HL-60 (cell line): ENCODE measurements around the gene FBRS.

Experiments
- DNase-seq, 2 experiments: peaks; one replicate each; pipeline ENCODE4 v3.0.0-alpha.2; 2010 to 2020; ENCODE audit warnings: low read depth in 1 of 2, low spot score in 1 of 2
- H3K27ac ChIP-seq: fragments of 250-450 bp; sonication (Bioruptor Pico); replicated peaks from 2 replicates; pipeline ENCODE4 v1.5.1; 2020; ENCODE audit warnings: mild to moderate bottlenecking, moderate library complexity
- H3K27me3 ChIP-seq: fragments of 250-450 bp; sonication (Bioruptor Pico); 2 replicates; pipeline ENCODE4 v1.5.1; 2021; ENCODE audit warnings: mild to moderate bottlenecking, moderate library complexity; ENCODE audit not compliant: insufficient read depth, poor library complexity, severe bottlenecking
- H3K4me3 ChIP-seq: replicated peaks from 2 replicates; pipeline ENCODE4 v1.5.1; 2011; ENCODE audit warnings: mild to moderate bottlenecking, control low read depth, low read length; ENCODE audit not compliant: insufficient read depth
- GABPA ChIP-seq: IDR thresholded peaks from 2 replicates; pipeline ENCODE4 v1.6.1; 2012; ENCODE audit warnings: low read depth
- POLR2AphosphoS5 ChIP-seq: IDR thresholded peaks from 2 replicates; pipeline ENCODE4 v1.6.1; 2012; ENCODE audit warnings: low read depth
- SPI1 ChIP-seq: IDR thresholded peaks from 2 replicates; pipeline ENCODE4 v1.6.1; 2012; ENCODE audit warnings: low read depth, mild to moderate bottlenecking, borderline replicate concordance
- TF ChIP-seq, protein P1 (sequence below): IDR thresholded peaks from one replicate; pipeline ENCODE4 v1.5.1; 2011; ENCODE audit warnings: low read length, control low read depth, inconsistent platforms; ENCODE audit not compliant: insufficient read depth
- TF ChIP-seq, protein P2 (sequence below): IDR thresholded peaks from 2 replicates; pipeline ENCODE4 v1.6.1; 2012; ENCODE audit warnings: low read depth; ENCODE audit not compliant: insufficient replicate concordance

FBRS gene

DNA sequence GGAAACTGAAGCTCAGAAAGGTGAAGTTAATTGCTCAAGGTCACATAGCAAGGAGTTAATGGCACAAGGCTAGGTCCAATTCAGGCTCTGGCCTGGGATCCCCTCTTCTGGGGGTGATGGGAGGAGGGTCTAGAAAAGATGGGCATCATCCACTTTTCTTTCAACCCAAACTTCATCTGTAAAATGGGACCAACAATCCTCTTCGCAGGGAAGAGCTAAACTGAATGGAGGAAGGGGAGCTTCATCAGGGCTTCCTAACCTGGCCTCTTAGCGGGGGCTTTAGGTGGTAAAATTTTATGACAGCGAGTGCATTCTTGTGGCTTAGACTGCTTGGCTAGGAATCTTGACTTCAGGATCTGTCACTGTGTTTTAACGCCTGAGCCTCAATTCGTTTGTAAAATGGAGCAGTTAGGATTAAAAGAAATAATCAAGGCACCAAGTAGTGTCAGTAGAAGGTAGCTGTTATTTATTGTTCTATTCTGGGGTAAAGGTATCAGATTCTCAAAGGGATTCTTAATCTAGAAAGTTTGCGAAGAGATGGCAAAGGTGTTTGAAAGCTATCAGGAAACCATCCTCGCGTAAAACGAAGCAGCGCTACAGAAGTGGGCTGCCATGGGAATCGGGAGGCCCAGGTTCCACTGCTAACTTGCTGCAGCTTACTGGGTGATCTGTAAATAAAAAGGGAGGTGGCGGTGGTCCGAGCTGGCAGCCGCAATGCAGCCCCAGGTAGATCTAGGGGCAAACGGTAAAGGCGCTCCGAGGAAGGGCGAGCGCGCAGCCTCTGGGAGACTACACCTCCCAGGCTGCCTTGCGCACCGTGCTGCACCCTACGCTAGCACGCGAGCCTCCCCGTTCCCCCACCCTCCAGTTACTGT lies 39.3 kb downstream of the FBRS start:
- H3K27me3 ChIP-seq: no peaks in the 10 kb centered on the region
- TF ChIP-seq POLR2AphosphoS5: no peak
- TF ChIP-seq GABPA: no peak
- TF ChIP-seq SPI1: no peak
- TF ChIP-seq, protein P1, sequence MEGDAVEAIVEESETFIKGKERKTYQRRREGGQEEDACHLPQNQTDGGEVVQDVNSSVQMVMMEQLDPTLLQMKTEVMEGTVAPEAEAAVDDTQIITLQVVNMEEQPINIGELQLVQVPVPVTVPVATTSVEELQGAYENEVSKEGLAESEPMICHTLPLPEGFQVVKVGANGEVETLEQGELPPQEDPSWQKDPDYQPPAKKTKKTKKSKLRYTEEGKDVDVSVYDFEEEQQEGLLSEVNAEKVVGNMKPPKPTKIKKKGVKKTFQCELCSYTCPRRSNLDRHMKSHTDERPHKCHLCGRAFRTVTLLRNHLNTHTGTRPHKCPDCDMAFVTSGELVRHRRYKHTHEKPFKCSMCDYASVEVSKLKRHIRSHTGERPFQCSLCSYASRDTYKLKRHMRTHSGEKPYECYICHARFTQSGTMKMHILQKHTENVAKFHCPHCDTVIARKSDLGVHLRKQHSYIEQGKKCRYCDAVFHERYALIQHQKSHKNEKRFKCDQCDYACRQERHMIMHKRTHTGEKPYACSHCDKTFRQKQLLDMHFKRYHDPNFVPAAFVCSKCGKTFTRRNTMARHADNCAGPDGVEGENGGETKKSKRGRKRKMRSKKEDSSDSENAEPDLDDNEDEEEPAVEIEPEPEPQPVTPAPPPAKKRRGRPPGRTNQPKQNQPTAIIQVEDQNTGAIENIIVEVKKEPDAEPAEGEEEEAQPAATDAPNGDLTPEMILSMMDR: no peak
- TF ChIP-seq, protein P2, sequence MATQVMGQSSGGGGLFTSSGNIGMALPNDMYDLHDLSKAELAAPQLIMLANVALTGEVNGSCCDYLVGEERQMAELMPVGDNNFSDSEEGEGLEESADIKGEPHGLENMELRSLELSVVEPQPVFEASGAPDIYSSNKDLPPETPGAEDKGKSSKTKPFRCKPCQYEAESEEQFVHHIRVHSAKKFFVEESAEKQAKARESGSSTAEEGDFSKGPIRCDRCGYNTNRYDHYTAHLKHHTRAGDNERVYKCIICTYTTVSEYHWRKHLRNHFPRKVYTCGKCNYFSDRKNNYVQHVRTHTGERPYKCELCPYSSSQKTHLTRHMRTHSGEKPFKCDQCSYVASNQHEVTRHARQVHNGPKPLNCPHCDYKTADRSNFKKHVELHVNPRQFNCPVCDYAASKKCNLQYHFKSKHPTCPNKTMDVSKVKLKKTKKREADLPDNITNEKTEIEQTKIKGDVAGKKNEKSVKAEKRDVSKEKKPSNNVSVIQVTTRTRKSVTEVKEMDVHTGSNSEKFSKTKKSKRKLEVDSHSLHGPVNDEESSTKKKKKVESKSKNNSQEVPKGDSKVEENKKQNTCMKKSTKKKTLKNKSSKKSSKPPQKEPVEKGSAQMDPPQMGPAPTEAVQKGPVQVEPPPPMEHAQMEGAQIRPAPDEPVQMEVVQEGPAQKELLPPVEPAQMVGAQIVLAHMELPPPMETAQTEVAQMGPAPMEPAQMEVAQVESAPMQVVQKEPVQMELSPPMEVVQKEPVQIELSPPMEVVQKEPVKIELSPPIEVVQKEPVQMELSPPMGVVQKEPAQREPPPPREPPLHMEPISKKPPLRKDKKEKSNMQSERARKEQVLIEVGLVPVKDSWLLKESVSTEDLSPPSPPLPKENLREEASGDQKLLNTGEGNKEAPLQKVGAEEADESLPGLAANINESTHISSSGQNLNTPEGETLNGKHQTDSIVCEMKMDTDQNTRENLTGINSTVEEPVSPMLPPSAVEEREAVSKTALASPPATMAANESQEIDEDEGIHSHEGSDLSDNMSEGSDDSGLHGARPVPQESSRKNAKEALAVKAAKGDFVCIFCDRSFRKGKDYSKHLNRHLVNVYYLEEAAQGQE: no peak
- no peak for DNase-seq
- peak overlapping the region; percentile 31 for H3K4me3 ChIP-seq
- H3K27ac ChIP-seq: peak overlapping the region; percentile 99

DNA sequence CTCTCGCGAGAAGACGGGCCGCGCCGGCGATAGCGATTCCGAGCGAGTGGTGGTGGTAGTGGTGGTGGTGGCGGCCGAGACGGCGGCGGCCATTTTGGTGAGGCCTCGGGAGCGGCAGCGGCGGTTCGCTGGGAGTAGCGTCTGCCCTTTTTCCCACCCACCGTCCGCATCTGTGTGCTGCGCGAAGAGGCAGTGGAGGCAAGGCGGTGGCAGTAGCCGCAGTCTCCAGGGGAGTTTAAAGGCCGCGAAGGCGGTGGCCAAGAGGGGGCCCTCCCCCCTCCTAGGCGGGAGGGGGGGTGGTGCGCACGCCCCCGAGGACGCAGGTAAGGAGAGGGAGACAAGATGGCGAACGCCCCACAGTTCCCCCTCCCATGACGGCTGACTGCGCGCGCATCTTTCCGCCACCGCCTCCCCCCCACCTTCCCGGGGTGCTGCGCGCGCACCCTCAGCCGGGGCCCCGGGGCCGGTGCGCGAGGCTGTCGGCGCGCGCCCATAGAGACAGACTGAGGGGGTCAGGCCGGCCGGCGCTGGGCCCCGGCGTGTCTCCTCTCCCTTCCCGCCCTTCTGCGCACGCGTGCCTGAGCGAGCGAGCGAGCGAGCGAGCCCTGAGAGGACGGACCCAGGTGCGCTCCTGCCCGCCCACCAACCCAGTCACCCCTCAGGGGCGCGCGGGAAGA lies 40.0 kb downstream of the FBRS start:
- peak; percentile 93 to 99 for DNase-seq
- Histone ChIP-seq H3K27ac (peak overlapping the region; percentile 99), H3K27me3 (no peaks in the 10 kb centered on the region), H3K4me3 (peak overlapping the region; percentile 86)
- TF ChIP-seq, protein P2: peak; percentile 47
- no peak for TF ChIP-seq GABPA
- TF ChIP-seq POLR2AphosphoS5: peak; percentile 94
- 0 out of 2 replicates have a peak, but pooled peaks have one; percentile 2 for TF ChIP-seq SPI1
- TF ChIP-seq, protein P1: no peak

DNA sequence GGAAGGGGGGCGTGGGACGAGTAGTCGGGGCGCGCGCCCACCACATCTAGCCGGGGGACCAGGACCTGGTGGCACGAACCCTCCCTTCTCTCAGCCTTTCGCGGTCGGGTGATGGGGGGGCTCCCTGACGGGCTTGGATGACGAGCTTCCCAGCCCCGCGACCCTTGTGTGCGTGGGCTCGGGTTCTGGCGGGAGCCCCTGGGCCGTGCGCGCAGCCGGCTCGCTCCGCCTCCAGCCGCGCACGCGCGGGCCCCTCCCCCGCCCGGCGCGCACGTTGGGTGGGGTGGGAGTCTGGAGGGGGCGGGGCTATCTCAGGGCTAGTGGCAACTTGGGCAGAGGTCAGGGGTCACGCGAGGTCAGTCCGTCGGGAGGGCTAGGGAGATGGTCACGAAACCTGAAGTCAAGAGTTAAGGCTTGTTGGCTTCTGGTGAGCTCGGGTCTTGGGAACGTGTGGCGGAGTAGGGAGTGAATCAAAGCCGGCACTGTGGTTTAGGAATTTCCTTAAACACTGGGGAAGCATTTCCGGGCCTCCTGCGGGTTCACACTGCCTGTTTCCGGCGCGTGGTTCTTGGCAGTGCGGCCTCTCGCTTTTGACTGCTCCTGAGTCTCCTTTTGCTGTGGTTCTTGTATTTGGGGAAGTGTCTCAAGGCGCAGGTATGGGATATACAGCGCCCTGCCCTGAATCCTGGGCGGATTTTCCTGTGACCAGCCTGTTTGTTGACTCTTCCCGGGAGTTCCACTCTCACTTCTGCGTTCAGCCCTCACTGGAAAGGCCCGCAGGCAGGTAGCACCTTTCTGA lies 40.8 kb downstream of the FBRS start, which contains the start of gene SRCAP:
Gene SRCAP, plus strand, starts transcription at position 356 of the 799 bp plus-strand sequence. CDS start 1,654 bp downstream, outside the sequence.
- Histone ChIP-seq H3K4me3 (peak within 1 kb of the TSS; percentile 86), H3K27me3 (no peaks in the 10 kb centered on the region), H3K27ac (peak within 1 kb of the TSS; percentile 99)

More for the DNA sequence above, 40.8 kb downstream of the FBRS start, which contains the start of gene SRCAP:
- peak; percentile 67 to 83 for DNase-seq
- TF ChIP-seq GABPA (peak; percentile 79), POLR2AphosphoS5 (0 out of 2 replicates have a peak, but pooled peaks have one; percentile 12), SPI1 (peak; percentile 89)
- TF ChIP-seq, protein P1: no peak
- TF ChIP-seq, protein P2: peak; percentile 55
